Astrocyte of the hippocampus (primary cell): ENCODE results near the gene RAX.
"Not testable (repeated sequence)": the region's sequence is repeated elsewhere in the genome, so short reads cannot be mapped to it uniquely, and the experiment has no call there.

Experiments used
- DNase-seq: peaks from one replicate; pipeline ENCODE4 v3.0.0; 2011; ENCODE audit warnings: low read depth, low spot score

RAX gene

DNA sequence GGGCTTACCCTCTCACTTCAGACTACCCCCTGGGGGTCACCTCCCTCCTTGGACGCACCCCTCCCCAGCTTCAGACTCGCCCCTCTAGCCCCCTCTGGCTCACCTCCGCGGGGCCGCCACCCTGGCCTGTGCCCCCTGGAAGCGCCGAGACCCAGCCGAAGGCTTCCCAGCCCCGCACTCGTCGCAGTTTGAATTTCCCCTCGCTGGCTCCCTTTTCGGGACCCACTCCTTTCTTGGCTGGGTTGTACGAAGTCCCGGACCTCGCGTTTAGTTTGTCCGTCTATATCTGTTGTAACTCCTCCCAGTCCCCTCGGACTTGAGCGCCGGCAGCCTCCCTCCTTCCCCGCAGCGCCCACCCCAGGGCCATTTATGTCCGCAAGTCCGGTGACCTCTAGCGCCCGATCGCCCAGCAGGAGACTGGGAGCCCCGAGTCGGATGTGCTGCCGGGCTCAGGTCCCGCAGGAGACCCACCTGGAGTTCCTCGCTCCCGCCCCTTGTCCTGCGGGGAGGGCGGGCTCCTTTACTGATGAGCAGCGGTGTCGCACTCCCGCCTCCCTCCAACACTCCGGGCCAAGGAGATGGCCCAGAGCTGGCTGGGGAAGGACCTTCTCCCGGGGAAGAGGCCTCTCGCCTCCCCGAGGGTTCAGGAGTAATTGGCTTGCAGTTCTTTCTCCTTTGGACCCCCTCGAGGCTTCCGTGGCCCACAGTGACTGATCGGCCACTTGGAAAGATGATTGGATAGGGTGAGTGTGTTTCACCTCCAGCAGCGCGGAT lies 692 bp upstream of the RAX start:
- DNase-seq = no peak

DNA sequence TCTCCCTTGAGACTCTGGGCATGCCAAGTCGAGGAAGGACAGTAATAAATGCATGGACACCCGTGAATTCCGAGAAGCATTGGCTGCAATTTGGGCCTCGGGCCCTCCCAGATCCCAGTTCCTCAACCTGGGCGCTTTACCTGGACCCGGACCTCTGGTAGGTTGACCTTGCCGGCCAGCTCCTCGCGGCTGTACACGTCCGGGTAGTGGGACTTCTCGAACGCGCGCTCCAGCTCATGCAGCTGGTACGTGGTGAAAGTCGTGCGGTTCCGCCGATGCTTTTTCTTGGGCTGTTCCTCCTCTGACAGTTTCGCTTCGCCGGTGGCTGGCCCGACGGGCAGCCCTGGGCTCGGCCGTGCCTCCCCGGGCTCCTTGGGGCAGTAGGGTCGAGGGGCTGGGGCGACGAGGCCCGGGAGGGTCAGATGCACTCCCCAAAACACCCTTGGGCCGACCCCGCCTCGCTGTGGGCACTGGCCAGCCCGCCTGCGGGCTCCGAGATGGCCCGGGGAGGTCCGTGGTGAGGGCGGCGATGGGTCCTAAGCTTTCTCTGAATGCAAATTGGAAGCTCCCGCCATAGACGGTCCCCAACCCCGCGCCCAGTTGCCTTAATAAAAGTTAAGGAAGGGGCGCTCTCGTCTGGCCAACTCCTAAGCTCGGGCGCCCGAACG lies 899 bp downstream of the RAX start:
- DNase-seq = peak; percentile 18

DNA sequence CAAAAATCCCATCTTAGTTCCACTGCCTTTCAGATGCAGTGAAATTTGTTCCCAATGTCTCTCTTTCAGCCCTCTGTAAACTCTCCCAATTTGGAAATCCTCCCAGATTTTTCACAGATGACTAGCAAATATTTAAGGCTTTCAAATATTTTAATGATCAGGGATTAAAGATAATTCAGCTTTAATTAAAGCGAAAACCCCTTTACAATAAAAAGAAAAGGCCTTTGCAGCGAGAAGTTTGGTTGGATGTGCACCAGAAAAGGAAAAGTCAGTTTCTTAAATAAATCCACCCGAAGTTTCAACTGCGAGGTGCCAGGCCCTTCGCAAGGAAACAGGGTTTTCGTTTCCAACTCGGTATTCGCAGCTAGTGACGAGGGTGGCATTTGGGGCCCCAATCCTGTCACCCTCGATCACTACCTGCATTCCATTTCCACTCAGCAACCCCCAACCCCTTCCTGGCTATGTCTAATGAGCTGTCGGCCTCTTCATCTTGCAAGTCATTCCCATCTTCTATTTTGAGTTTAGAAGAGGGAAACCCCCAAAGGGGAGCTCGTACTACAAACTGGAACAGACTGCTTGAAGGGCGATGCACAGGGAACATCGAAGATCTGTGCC lies 1.5 kb downstream of the RAX start:
- no peak for DNase-seq

DNA sequence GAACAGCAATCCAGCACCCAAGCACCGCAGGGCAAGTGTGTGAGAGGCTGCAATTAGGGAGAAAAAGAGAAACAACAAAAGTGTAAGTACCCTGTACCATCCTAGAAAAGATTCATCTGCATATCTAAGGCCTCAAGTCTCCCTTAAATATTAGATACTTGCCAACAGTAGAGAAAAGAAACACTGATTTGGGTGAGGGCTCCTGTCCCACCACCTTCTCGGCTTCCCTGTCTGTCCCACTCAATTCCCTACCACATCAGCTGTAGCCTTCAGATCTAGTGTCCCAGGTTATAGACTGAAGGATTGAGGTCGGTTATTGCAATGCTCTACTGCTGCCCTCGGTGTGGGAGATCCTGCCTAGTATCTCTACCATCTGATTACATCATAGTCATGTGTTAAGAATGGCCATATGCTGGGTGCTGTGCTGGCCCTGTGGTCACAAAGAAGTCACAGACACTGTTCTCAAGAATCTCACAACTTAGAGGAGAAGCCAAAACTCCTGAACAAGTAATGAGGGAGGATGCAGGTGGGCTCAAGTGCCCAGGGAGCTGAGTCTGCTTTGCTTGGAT lies 2.5 kb downstream of the RAX start:
- DNase-seq = no peak

DNA sequence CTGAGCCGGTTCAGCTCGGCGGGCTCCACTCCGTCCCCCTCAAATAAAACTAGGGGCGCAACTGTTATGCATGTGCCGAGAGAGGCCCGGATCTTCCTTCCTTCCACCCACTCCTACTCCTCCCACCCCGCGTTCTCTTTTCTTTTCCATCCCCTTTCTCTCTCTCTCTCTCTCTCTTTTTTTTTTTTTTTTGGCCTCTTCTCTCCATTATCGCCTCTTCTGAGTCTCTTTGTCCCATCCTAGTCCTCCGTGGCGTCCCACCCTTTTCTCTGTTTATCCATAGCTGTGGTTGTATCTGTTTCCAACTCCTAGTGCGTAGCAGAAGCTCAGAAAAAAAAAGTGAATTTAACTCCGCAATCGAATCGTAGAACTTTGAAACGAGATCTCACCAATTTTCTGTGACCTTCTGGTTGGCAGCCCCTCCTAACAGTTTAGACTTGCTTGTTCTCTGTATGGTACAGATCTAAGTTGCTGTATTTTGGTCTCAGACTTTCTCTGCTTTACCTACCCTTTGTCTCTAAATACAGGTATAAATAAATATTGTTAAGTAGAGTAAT lies 3.6 kb downstream of the RAX start:
- no peak for DNase-seq

DNA sequence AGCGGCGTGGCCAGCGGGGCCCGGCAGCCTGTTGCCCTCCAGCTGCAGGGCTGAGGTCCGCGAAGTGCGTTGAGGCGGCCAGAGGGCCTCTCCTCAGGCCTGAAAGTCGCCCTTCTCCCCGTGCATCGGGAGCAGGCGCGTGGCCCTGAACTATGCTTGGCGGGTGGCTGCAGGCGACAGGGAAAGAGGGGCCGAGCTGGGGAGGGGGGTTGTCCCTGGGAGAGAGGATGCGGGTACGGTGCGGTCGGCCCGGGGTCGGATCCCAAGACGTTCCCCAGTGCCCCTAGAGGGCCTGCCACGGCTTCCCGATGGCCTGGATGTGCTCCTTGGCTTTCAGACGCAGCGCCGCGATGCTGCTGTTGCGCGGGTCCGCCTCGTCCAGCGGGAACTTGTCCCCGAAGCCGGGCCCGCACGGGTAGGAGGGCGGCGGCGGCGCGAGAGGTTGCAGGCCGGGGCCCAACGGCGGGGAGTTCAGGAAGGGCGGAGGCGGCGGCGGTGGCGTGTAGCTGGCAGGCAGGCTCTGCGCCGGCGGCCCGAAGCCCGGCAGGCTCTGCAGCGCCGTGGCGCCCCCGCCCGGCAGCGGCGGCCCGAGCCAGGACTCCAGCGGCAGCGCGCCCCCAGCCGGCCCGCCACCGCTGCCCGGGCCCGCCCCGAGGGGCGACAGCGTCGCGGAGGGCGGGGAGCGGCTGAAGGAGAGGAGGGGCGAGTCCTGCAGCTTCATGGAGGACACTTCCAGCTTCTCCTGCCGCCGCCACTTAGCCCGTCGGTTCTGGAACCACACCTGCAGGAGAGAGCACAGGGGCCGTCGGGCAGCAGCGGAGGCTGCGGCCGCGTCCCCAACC lies 4.3 kb downstream of the RAX start:
- DNase-seq = peak; percentile 38

DNA sequence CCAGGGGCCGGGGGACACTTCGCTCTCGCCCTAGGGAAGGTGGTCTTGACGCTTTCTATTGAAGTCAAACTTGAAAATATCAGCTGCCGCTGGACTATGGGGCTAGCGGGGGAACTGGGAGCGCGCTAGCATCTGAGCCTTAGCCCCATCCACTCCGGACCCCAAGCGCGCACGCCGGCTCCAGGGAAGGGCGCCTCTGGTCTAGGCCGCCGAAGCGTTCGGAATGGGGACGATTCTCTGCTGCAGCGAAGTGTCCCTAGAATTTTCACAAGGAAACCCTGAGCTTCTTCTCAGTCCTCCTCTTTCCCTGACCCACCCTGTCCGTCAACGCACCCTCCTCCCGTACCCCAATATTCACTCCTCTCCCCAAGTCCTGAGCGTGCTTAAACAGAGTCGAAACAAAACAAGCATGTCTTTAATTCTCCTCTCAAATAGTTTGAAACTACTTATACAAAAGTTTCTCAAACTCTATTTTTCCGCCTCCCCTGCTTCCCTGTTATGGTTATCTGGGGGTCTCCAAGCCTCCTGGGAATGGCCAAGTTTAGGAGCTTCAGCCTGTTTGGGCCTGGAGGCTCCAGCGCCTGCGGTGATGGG lies 5.0 kb downstream of the RAX start:
- no peak for DNase-seq

DNA sequence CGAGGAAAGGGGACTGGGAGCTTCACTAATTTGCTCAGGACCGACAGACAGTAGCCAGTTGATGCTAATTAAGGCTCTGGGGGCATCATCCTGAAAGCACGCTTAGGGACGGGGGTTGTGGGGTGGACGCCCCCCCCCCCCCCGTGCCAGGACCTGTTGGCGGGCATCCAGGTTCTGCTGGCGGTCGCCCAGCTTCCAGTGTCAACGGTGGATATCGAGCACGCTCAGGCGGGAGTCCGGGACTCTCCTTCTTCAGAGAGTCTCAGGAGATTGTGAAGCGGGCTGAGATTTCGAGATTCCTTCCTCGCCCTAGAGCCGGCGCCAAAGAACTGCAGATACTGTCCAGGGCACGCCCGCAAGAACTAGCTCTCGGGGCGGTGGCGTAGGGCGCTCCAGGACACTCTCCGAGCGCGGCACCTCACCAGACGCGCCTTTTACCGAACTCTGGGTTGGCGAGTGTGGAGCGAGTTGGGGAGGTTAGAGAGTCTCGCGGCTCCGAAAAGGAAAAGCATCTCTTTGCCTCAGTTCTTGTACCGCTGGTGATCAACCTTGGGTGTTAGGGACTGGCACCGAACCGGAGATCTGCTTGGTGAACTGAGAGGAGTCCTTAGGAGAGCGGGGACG lies 5.6 kb downstream of the RAX start:
- DNase-seq = no peak

DNA sequence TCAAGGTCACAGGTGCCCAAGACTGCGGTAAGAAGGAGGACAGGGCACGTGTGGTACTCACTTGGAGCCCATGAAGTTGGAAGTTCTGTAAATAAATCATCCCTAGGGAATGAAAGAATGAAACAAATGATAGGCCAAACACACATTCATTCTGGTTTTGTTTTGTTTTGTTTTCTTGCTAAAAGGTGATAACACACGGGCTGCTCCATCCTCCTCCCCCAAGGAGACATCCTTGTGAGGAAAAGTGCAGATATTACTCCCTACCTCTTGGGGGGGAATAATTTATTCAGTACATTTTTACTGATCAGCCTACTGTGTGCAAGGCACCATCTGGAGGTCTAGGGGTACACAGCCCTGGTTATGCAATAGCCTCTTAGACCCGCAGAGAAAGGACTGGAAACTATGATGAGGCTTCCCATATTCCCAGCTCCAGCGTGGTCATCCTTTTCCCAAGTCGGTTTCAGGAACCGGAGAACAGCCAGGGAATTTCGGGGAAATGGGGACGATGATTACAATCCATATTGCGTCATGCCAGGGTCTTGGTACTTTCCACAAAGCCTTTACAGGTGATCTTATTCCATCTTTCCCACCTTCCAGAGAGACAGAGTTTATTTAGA lies 6.3 kb downstream of the RAX start:
- no peak for DNase-seq

DNA sequence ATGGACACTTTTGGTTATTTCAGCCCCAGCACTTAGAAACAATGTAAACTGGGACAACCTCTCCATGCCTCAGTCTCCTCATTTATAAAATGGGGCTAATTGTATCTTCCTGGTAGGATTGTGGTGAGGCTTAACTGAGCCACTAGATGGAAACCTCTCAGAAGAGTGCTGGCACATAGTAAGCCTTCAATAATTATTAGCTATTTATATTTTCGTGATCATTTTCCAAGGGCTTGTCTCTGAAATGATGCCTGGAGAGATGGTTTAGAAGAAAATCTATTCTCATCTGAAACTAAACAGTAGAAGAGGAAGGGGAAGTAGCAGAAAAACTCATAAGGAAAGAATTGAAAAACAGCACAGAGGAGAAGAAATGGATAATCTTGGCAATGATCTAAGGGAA lies 6.8 kb downstream of the RAX start:
- DNase-seq = no peak

DNA sequence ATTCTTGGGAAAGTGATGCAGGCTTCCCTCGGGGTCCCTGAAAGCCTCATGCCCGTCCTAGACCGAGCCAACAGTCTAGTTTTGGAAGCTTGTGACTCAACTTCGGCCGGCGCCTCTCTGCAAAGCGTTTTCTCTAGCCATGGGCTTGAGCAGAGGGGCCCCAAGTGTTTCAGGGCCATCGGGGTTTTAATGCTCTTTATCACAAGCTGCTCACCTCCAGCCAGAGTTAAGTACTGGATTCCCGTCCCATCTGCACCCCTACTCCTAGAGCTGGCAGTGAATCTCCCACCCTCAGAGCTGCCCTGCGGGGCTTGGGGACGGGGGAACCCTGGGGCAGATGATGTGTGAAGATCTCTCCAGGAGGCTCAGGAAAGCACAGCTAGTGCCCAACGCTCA lies 7.3 kb downstream of the RAX start:
- DNase-seq = no peak

DNA sequence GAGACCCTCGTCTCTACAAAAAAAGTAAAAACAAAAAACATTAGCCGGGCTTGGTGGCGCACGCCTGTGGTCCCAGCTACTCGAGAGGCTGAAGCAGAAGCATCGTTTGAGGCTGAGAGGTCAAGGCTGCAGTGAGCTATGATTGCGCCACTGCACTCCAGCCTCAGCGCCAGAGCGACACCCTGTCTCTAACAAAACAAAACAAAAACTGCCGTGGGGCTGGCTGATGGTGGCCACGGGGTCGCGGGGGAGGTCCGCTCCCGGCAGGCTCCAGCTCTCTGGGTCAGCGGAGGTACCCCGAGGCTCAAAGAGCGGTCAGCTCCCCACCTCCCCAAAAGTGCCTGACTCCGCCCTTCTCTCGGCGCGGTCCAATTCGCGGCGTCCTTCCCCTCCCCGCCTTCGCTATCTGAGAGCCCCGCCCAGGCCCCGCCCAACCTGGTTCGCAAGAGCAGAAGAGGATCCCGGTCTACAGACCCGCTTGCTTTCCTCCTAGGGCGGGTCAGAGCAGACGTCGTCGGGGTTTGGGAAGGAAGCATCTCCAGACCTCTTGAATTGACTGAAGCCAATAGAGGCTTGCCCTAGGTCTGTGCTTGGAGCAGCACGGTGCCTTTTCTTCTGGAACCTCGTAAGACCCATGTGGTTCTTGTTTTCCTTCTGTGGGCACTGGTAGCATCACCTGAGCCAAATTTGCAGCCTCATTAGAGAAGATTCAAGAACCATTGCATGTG lies 7.8 kb downstream of the RAX start:
- DNase-seq = no peak

DNA sequence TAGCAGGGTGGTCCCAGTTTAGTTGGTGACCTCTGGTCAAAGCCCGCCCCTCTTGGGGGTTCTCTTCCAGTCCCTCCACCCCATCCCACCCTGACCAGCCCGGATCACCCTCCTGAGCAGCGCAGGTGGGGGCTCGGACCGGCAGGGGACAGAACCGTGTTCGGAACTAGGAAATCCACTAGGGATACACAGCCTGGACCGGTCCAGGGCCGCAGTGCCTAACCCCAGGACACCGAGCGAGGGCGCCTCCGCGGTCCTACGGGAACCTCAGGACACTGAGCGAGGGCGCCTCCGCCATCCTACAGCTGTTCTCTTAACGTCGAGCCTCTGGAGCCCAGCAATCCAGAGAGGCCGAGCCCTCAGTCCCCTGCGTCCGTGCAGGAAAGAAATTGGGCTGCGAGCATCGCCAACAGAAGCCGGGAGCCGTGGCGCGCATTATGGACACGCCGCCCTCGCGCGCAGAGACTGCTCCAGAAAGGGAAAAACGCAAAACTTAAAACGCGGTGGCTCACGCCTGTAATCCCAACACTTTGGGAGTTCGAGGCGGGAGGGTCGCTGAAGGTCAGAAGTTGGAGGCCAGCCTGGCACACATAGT lies 8.5 kb downstream of the RAX start:
- DNase-seq = no peak

DNA sequence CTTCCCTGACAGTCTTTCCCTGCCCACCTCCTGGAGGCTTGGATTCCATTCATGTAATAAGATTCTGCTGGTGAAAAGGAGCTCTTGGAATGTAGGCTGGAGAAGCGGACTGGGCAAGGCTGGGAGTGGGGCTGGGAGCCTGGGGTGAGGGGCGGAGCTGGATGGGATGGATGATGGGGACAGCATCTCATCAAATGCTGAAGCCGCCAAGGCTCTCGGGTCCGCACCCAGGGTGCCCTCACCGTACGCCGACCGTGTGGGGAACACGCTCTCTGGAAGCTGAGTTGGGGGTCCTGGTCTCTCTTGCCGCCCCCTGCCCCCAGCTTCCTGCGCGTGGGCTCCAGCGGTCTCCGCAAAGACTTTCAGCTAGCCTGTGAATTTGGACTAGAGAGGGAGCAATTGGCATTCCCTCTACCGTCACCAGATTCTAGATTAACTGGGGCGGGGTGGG lies 9.1 kb downstream of the RAX start:
- peak; percentile 21 for DNase-seq

DNA sequence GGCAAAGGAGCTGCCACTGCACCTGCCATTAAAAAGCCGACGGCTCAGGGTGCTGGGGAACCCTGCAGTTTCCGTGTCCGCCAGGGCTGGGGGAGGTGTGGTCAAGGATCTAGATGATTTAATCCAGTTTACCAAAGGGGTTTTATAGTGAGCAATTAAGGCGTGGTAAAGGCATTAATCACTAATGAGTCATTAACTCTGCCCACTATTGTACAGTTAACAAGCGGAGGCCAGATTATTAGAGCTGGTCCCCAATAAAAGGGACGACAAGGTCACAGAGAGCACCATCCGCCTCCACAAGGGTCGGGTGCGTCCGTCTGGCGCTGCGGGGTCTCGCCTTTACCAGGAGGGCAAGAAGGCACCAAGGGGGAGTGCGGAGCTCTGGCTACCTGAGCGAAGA lies 9.6 kb downstream of the RAX start:
- DNase-seq = no peak

DNA sequence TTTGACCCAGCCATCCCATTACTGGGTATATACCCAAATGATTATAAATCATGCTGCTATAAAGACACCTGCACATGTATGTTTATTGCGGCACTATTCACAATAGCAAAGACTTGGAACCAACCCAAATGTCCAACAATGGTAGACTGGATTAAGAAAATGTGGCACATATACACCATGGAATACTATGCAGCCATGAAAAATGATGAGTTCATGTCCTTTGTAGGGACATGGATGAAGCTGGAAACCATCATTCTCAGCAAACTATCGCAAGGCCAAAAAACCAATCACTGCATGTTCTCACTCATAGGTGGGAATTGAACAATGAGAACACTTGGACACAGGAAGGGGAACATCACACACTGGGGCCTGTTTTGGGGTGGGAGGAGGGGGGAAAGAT lies 11.0 kb downstream of the RAX start:
- not testable (repeated sequence) for DNase-seq

DNA sequence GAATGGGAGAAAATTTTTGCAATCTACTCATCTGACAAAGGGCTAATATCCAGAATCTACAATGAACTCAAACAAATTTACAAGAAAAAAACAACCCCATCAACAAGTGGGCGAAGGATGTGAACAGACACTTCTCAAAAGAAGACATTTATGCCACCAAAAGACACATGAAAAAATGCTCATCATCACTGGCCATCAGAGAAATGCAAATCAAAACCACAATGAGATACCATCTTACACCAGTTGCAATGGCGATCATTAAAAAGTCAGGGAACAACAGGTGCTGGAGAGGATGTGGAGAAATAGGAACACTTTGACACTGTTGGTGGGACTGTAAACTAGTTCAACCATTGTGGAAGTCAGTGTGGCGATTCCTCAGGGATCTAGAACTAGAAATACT lies 11.4 kb downstream of the RAX start:
- not testable (repeated sequence) for DNase-seq

DNA sequence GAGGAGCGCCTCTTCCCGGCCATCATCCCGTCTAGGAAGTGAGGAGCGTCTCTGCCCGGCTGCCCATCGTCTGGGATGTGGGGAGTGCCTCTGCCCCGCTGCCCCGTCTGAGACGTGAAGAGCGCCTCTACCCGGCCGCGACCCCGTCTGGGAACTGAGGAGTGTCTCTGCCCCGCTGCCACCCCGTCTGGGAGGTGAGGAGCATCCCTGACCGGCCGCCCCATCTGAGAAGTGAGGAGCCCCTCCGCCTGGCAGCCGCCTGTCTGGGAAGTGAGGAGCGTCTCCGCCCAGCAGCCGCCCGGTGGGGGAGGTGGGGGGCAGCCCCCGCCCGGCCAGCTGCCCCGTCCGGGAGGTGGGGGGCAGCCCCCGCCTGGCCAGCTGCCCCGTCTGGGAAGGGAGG lies 17.8 kb downstream of the RAX start:
- DNase-seq = not testable (repeated sequence)

DNA sequence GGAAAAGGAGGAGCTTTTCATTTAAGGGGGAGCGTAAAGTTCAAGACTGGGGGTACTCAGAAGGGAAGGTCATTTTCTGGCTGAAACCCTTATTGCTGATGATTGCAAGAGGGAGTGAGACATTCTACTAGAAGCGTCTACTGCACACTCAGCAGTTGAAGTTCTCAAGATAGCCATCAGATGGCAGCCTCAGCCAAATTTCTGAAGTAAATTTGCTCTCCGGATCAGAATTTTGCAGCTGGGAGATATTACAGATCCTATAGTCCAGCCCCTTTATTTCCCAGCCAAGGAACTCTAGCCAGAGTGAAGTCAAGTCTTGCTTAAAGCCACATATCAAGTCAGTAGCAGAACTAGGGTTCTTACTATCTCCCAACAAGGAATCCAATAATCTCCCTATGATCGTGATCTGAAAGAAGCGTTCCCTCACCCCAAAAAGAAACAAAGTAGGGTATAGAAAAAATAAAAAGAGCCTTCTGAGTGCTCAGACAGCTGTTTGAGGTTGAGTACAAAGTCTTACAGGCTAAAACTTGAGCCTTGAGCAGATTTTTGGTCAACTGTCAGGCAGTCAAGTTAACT lies 24.0 kb downstream of the RAX start:
- peak; percentile 80 for DNase-seq
